GM10248 (cell line): ENCODE data around the gene CNGA2.

Experiments
- CTCF ChIA-PET: fragments of 300-600 bp; sonication (Branson Sonifier 250); formaldehyde crosslinking; extraction: SDS; loops from one replicate; lab custom pipeline; 2021; ENCODE audit warnings: antibody characterized with exemption; lab: Yijun Ruan, JAX
- POLR2A ChIA-PET: fragments of 350-650 bp; sonication (Branson Sonifier 250); formaldehyde crosslinking; extraction: SDS; loops from one replicate; lab custom pipeline; 2020; ENCODE audit warnings: antibody characterized with exemption; lab: Yijun Ruan, JAX
- DNase-seq: peaks from one replicate; pipeline ENCODE4 v3.0.0; 2012; ENCODE audit errors: extremely low spot score
- TF ChIP-seq, protein P1 (sequence below): IDR thresholded peaks from 2 replicates; pipeline ENCODE4 v1.5.1; 2012; ENCODE audit warnings: mild to moderate bottlenecking, low read depth; ENCODE audit errors: extremely low read depth, missing control alignments, control extremely low read depth

The CNGA2 gene

DNA sequence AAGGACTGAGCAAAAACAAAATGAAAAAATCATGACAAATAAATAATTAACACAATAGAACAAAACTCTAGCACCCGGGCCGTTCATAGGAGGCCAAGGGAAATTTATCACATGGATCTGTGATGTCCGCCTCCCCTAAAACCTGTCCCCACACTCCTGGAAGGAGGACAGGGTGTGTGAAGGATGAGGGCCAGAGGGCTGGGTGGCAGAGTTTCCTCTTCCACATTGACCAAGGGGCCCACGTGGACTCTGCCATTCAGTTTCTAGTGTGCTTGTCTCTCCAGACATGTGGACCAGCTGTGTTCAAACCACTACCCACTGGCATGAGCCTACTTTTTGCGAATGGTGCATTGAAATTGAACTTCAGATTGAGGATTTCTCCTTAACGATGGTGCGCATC is 33.0 kb upstream of the CNGA2 start:
- POLR2A ChIA-PET = no interaction called here
- no peak for DNase-seq
- TF ChIP-seq, protein P1, sequence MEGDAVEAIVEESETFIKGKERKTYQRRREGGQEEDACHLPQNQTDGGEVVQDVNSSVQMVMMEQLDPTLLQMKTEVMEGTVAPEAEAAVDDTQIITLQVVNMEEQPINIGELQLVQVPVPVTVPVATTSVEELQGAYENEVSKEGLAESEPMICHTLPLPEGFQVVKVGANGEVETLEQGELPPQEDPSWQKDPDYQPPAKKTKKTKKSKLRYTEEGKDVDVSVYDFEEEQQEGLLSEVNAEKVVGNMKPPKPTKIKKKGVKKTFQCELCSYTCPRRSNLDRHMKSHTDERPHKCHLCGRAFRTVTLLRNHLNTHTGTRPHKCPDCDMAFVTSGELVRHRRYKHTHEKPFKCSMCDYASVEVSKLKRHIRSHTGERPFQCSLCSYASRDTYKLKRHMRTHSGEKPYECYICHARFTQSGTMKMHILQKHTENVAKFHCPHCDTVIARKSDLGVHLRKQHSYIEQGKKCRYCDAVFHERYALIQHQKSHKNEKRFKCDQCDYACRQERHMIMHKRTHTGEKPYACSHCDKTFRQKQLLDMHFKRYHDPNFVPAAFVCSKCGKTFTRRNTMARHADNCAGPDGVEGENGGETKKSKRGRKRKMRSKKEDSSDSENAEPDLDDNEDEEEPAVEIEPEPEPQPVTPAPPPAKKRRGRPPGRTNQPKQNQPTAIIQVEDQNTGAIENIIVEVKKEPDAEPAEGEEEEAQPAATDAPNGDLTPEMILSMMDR = no peak
- CTCF ChIA-PET = no interaction called here

DNA sequence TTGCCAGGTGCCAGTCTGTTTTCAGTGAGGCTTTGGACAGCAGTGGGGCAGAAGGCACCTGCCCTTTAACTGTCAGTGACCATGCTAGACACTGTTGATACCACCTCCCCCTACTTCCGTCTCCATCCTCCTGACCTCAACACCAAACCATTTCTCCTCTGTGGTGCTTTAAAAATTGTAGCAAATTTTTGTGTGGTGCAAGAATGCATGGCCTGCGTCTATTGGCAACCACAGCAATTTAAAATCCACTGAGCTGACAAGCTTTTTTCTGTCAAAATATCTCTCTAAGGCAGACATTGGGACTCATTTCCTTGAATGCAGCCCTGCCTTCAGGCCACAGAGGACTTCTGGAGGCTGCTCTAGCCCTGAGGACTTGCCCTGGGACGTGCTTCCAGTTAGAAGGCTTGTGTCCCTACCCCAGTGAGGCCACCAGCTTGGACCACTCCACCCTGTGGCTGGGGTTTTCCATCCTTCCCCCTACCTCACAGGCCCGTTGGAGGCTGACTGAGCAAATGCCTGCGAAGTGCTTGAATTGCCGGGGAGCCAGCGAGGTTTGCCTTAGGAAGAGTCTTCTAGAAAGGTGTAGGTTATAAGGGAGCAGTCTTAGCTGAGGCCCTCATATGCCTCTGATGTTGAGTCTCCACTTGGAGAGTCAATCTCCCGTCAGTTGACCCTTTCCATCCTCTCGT is 32.4 kb upstream of the CNGA2 start:
- TF ChIP-seq, protein P1 = no peak
- CTCF ChIA-PET = no interaction called here
- POLR2A ChIA-PET = no interaction called here
- no peak for DNase-seq

DNA sequence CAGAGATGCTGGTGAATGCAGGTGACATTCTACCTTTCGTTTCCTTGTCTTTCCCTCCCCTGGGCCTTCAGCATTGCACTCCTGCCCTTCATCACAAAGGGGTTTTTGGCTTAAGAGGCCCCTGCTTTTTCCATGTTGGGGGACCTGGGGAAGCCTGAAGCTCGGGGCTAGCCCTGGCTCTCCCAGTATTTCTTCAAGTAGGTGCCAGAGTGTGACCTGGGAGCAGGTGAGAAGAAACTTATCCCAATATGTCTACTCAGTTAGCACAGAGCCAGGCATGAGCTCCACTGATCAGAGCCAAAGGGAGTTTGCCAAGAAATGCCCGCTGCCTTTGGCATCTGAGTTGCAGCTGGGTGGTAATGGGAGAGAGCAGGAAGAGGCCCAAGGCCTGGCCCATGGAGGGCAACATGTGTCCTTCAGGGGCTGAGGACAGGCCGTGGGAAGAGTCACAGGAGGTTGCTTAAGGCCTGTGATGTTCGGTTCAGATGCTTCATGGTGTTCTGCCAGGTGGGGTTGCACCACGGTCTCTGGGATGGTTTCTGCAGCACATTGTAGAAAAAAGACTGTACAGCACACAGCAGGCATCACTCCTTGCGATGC is 31.7 kb upstream of the CNGA2 start:
- ChIA-PET POLR2A (no interaction called here), CTCF (no interaction called here)

DNA sequence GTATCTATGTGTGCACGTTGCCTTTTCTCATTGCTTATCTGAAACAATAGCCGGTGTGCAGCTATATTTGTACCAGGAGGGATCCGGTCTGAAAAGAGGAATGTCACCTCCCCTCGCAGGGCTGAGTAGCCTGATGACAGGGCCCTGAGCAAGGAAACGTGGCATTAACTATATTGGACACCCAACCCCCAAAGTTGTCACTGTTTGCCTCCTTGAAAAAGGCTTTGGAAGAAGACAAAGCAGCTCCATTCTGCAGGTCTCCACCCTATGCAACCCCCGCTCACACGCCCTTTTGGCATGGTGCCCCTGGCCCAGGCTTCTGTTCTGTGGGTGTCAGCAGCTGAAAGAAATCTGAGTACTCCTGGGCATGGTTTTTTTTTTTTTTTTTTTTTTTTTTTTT is 31.1 kb upstream of the CNGA2 start:
- TF ChIP-seq, protein P1 = no peak
- no peak for DNase-seq
- POLR2A ChIA-PET = no interaction called here
- CTCF ChIA-PET = no interaction called here

More for the DNA sequence above, 31.7 kb upstream of the CNGA2 start:
- no peak for DNase-seq
- TF ChIP-seq, protein P1 = no peak

DNA sequence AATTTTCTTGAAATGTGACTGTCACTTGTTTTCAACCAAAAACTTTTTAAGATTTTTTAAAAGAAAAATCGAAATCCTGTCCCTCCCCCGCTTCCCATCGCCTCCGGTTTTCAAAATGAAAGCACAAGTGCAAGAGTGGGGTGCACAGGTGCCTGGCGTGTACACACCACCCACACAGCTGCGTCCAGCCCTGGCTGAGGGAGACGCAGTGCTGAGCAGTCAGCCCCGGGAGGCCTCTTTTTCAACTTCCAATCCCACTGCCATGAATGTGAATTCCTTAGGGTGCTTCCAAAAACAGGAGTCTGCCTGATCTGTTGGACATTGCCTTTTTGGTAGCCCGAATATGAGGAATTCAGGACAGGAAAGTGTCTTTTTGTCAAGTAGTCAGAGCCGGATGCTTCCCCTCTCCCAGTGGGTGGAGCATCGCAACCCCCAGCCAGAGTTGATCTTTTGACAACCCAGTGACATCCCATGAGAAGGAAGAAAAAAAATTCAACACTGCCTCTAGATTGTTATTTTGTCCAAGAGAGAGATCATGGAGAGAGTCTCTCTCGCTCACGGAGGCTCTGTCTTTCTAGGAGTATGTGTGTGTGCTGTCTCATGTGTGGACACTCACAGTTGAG is 30.4 kb upstream of the CNGA2 start:
- CTCF ChIA-PET = no interaction called here
- TF ChIP-seq, protein P1 = no peak
- no peak for DNase-seq
- POLR2A ChIA-PET = no interaction called here

DNA sequence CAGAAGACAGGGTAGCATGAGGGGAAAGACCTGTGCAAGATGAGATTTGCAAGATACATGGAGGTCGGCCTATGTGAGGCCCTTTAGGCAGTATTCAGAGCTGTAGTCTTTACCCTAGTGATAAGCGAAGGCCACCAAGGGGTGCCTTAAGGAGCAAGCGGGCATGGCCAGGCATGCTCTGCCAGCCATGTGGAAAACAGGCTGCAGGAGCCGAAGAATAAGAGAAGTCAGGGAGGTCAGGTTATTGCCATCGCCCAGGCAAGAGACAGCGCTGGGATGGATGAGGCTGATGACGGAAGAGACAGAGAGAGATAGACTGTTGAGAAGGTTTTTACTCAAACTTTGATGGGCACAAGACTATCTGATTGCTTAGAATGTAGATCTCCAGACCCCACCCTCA is 25.7 kb upstream of the CNGA2 start:
- CTCF ChIA-PET = no interaction called here
- TF ChIP-seq, protein P1 = no peak
- DNase-seq = no peak
- POLR2A ChIA-PET = no interaction called here
